DOHH2 (cell line): ENCODE data around the gene ANKRD9.

Source experiments
- H3F3A ChIP-seq: fragments of 200-600 bp; sonication (generic), shearing (Covaris generic); 2 replicates; pipeline ENCODE4 v1.6.0; 2016; ENCODE audit warnings: antibody characterized with exemption, mild to moderate bottlenecking; ENCODE audit not compliant: control insufficient read depth, insufficient read depth
- H3K27ac ChIP-seq: fragments of 200-600 bp; sonication (generic); 2 replicates; pipeline ENCODE4 v1.5.1; 2014; ENCODE audit warnings: low read depth, mild to moderate bottlenecking, low read length, moderate library complexity
- H3K27me3 ChIP-seq: fragments of 200-600 bp; sonication (generic); 2 replicates; pipeline ENCODE4 v1.6.1; 2014; ENCODE audit warnings: mild to moderate bottlenecking, low read length, mixed read lengths; ENCODE audit not compliant: control insufficient read depth
- H3K36me3 ChIP-seq: fragments of 200-600 bp; sonication (generic); 2 replicates; pipeline ENCODE4 v1.6.1; 2014; ENCODE audit warnings: mild to moderate bottlenecking, low read length, moderate library complexity, mixed read lengths; ENCODE audit not compliant: control insufficient read depth
- H3K4me1 ChIP-seq: fragments of 200-600 bp; sonication (generic); 2 replicates; pipeline ENCODE4 v1.6.1; 2014; ENCODE audit warnings: mild to moderate bottlenecking, low read length, mixed read lengths; ENCODE audit not compliant: control insufficient read depth
- H3K4me2 ChIP-seq: fragments of 200-600 bp; sonication (generic); 2 replicates; pipeline ENCODE4 v1.6.0; 2014; ENCODE audit warnings: mild to moderate bottlenecking, low read length, moderate library complexity
- H3K4me3 ChIP-seq: fragments of 200-600 bp; sonication (generic); 2 replicates; pipeline ENCODE4 v1.5.1; 2014; ENCODE audit warnings: mild to moderate bottlenecking, low read length, mixed read lengths
- H3K79me2 ChIP-seq: fragments of 200-600 bp; sonication (generic); 2 replicates; pipeline ENCODE4 v1.6.1; 2014; ENCODE audit warnings: mild to moderate bottlenecking, low read length, mixed read lengths; ENCODE audit not compliant: control insufficient read depth
- H3K9me2 ChIP-seq: fragments of 200-600 bp; sonication (generic); replicated peaks from 2 replicates; pipeline ENCODE4 v1.6.1; 2014; ENCODE audit warnings: mild to moderate bottlenecking, low read length, mixed read lengths; ENCODE audit not compliant: control insufficient read depth
- H3K9me3 ChIP-seq: fragments of 200-600 bp; sonication (generic); 2 replicates; pipeline ENCODE4 v1.6.1; 2014; ENCODE audit warnings: antibody characterized with exemption, low read length, mixed read lengths; ENCODE audit not compliant: control insufficient read depth, insufficient read depth
- H4K20me1 ChIP-seq: fragments of 200-600 bp; sonication (generic); 2 replicates; pipeline ENCODE4 v1.6.0; 2014; ENCODE audit warnings: low read depth, mild to moderate bottlenecking, antibody characterized with exemption, low read length, moderate library complexity; ENCODE audit not compliant: control insufficient read depth, insufficient read depth
- CTCF ChIP-seq: fragments of 200-600 bp; sonication (generic); IDR thresholded peaks from one replicate; pipeline ENCODE4 v1.5.1; 2014; ENCODE audit warnings: antibody characterized with exemption, mild to moderate bottlenecking, low read depth, low read length; ENCODE audit not compliant: poor library complexity, severe bottlenecking
- EZH2phosphoT487 ChIP-seq: fragments of 200-600 bp; sonication (generic); IDR thresholded peaks from 2 replicates; pipeline ENCODE4 v1.6.1; 2017; ENCODE audit warnings: borderline replicate concordance, mild to moderate bottlenecking, antibody characterized with exemption, low read length, moderate library complexity, mixed read lengths

ANKRD9 gene

DNA sequence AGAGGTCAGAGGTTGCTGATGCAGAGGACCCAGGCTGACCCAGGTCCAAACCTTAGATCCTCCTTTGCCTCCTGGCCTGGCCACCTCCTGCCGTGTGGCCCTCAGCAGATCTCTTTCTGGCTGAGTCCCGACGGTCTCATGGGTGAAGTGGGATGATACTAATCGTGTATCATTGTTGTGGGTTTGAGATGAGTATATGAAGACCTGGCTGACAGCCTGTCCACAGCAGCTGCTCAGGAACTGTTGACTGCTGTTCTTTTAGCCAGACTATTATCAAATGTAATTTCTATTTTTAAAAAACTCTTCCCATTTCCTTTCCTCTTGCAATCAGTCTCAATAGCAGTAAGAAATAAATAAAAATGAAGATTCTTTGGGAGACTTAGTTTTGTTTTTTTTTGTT lies 45.6 kb downstream of the ANKRD9 start:
- no peaks in the 10 kb centered on the region for H3K79me2 ChIP-seq
- H3F3A ChIP-seq: no peaks in the 10 kb centered on the region
- no peak overlapping the region for H3K4me2 ChIP-seq
- H3K4me1 ChIP-seq: no peaks in the 10 kb centered on the region
- H3K27ac ChIP-seq: no peak overlapping the region
- no peak for TF ChIP-seq CTCF
- no peak for TF ChIP-seq EZH2phosphoT487
- H4K20me1 ChIP-seq: no peaks in the 10 kb centered on the region
- H3K9me2 ChIP-seq: no peaks in the 10 kb centered on the region
- H3K4me3 ChIP-seq: no peak overlapping the region
- H3K27me3 ChIP-seq: no peaks in the 10 kb centered on the region
- H3K9me3 ChIP-seq: no peaks in the 10 kb centered on the region
- H3K36me3 ChIP-seq: 0 out of 2 replicates have a peak, but pooled peaks cover 2% of the 10 kb centered on the region

DNA sequence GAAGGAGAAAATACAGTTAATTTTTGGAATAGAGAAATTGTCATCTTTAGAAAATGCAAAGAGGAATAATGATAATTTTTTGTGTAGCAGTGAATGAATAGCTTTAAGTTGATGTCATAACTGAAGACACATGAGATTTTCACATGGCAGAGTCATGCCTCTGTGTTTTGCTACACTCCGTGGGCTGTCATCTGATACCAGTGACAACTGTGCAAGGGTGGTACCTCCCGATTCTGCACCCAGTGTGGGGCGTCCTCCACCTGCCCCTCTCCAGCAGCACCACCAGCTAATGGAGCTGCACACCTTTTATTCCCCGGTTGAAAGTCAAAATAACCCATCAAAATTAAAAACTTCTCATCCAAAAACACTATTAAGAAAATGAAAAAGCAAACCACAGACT lies 47.2 kb downstream of the ANKRD9 start:
- no peaks in the 10 kb centered on the region for H3K9me3 ChIP-seq

GRCh38 chr14:102461490-102462338 lies 47.9 kb downstream of the ANKRD9 start:
- Histone ChIP-seq H3K27me3 (no peaks in the 10 kb centered on the region), H3K9me2 (no peaks in the 10 kb centered on the region), H3F3A (no peaks in the 10 kb centered on the region), H3K79me2 (no peaks in the 10 kb centered on the region), H4K20me1 (no peaks in the 10 kb centered on the region), H3K27ac (no peak overlapping the region), H3K4me1 (no peaks in the 10 kb centered on the region), H3K4me3 (no peak overlapping the region), H3K36me3 (no peaks in the 10 kb centered on the region), H3K4me2 (no peak overlapping the region), H3K9me3 (no peaks in the 10 kb centered on the region)
- TF ChIP-seq CTCF (no peak), EZH2phosphoT487 (no peak)

More for the DNA sequence above, 47.2 kb downstream of the ANKRD9 start:
- Histone ChIP-seq H3K79me2 (no peaks in the 10 kb centered on the region), H3K36me3 (no peaks in the 10 kb centered on the region), H3K4me3 (no peak overlapping the region), H3K4me1 (no peaks in the 10 kb centered on the region), H3K4me2 (no peak overlapping the region), H3F3A (no peaks in the 10 kb centered on the region), H4K20me1 (no peaks in the 10 kb centered on the region), H3K27me3 (no peaks in the 10 kb centered on the region), H3K9me2 (no peaks in the 10 kb centered on the region), H3K27ac (no peak overlapping the region)
- TF ChIP-seq EZH2phosphoT487 (no peak), CTCF (no peak)
